NCI-H2196 treated with DMSO at 0.1 percent for 48 hours (cell line): ENCODE measurements around the gene SF1.

Source experiments
- DNase-seq: peaks from one replicate; lab custom pipeline; 2025; ENCODE audit not compliant: unreplicated experiment; lab: John Stamatoyannopoulos, UW

SF1 gene

DNA sequence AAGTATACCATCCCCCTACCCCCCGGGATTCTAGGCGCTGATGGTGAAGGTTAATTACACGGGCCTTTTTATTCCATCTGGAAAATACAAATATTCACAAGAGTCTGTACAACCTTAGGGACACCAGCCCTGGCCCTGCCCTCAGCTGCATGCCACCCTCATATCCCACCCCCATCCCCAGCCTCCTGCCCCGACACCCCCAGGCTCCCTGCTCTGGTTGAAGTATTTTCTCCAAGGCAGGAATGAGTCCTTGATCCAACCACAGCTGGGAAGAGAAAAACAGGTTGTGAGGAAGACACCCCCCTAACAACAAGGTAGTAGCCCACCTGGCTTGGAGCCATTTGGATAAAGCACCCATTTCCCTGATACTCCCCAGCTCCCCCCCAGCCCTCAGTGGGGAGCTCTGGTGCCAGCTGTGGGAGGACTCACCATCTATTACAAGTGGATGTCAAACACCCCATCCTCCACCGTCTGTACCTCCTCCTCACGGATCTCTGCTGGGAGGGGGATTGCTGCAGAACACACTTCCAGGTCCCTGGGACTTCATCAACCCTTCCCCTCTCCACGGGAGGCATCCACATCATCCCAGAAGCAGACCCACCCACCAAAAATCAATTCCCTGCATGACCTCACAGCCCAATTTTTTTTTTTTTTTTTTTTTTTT lies 51.3 kb downstream of the SF1 start:
- DNase-seq: no peak

DNA sequence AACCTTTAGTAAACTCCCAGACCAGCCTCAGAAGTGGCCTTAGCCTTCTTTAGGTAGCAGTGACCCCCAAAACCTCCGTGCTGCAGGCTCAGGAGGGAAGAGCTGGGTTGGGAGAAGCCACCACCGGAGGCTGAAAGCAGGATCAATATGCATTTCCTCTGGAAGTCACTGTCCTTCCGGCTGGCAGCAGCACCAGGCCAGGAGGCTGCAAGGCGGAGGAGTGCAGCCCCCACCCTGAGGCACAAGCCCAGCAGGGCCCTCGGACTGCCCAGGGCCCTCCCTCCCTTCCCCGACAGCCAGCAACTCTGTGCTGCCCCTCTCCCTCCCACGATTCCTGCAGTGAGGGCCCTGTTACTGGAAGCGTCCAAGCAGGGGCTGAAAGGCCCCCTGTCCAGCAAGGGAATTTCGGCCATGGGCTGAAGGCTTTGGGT lies 52.1 kb downstream of the SF1 start:
- no peak for DNase-seq

- no peak for DNase-seq
Measured at GRCh38 chr11:64724863-64725532, 53.3 kb downstream of the SF1 start.

- no peak for DNase-seq
Measured at GRCh38 chr11:64723907-64724862, 54.2 kb downstream of the SF1 start.

GRCh38 chr11:64723117-64723906 lies 55.0 kb downstream of the SF1 start, which contains the start of gene NRXN2:
TSS of gene NRXN2 (minus strand) at chr11:64723197. CDS start at chr11:64713699, 9,498 bp downstream.
- DNase-seq: peak; percentile 80

DNA sequence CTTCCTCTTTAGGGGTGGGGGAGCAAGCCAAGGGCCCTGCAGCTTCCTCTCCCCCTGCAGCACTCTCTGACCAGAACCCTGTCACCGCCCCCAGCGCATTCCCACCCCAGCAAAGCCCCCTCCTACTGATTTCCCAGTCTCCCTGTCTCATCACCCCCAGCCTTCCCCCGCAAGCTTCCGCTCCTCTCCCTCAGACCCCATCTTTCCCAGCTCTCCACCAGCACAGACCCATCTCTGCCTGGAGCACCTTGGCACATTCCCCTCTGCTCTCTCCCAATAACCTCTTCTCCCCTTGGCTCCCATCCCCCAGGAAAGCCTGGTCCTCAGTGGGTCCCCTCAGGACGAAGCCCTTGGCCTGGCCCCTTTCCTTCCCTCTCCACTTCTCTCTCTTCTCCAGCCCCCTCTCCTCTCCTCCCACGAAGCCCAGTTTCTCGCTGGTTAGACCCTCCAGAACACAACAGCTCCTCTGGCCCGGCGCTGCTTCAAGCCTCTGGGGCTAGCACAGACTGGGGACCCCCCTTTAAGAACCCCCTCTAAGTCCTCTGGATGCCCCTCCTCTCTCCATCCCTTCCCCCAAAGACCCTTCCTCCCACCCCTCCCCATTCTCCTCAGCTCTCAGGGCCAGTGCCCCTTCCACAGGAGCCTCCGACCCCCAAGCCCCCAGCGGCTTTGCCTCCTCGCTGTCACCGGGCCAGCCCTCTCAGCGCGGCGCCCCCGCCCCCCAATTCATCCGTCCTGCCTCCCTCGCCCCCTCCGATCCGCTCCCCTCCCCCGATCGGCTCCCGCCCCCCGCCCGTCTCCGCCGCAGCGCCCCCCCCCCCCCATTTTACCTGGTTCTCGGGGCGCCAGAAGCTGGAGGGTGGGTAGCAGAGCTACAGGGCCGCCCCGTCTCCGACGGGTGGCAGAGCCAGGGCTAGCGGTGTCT lies 55.9 kb downstream of the SF1 start:
- no peak for DNase-seq

GRCh38 chr11:64721359-64721699 lies 57.0 kb downstream of the SF1 start:
- no peak for DNase-seq

DNA sequence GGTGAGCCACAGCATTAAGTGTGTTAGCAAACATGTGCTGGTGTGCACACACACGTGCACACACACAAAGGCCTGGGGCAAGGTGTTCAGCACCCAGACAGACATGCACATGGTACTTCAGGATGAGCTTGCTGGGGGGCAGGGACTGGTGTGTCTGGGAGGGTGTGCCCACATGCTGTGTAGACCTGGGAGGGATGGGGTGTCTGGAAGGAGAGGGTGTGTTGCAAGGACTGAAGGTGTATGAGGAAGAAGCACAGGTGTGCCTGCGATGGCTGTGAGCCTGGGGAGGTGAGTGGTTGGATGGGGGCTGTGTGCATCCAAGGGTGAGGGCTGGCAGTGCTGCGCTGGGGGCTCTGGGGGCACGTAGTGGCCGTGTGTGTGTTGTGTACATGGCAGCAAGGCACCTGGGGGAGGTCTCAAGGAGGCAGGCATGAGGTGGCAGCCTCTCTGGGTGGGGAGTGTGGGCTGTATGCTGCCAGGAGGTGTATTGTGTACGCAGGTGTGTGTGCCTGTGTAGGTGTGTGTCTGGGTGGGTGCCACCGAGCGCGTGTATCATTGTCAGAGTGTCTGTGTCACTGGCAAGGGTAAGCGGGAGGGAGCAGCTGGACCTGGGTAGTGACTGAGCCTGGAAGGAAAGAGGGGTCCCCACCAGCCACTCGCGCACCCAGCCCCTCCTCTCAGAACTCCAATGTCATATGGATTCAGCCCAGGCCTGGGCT lies 57.5 kb downstream of the SF1 start:
- DNase-seq: no peak

GRCh38 chr11:64720167-64720566 lies 58.2 kb downstream of the SF1 start:
- DNase-seq: no peak

DNA sequence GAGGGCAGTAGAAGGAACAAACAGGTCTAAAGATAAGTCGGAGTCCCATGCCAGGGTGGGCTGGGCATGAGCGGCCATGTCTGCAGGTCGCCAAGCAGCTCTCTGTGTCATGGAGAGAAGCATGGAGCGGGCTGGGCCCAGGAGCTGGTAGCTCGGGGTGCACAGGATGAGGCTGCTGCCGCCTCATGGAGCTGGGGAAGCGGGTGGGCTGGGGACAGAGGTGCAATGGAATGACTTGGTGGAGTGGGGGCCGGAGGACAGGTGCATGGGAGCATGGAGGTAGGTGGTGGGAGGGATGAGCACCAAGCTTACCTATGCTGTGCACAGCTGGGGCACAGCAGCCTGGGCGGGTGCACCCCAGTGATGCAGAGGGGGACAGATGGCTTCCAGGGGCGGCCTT lies 58.9 kb downstream of the SF1 start:
- DNase-seq: no peak

- DNase-seq: no peak
Measured at GRCh38 chr11:64718780-64719124, 59.6 kb downstream of the SF1 start.

- DNase-seq: no peak
Measured at GRCh38 chr11:64718084-64718779, 60.1 kb downstream of the SF1 start.

- no peak for DNase-seq
Measured at GRCh38 chr11:64717268-64717578, 61.1 kb downstream of the SF1 start.

- DNase-seq: no peak
Measured at GRCh38 chr11:64716473-64717267, 61.7 kb downstream of the SF1 start.

DNA sequence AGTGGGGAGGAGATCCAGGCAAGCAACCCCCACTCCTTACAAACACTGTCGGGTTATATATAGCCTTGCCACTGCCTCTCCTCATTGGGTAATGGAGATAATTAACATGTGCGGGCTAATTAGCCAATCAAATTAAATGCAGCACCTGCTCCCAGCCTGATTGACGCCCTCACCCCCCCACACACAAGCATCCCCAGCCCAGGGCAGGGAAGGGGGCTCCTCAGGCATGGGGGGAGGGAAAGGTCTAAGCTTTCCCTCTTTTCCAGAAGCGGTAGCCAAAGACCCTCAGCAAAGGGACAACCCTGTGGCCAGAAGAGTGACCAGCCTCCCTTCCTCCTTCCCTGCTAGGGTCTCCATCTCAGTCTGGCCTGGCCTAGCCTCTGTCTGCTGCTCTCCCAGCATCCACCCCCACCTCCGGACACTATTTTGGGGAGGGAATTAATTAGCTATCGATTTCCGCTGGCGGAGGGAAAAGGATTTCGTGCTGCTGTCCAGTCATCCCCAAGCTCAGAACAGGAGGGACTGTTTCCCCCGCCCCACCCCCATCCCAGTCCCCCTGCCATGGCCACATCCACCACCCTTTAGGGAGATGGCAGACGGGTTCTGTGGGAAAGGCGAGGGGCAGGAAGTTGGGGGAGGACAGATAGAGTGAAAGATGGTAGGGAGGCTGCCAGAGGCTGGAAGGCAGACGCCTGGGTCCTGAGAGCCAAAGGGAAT lies 62.4 kb downstream of the SF1 start:
- DNase-seq: no peak

GRCh38 chr11:64715110-64715509 lies 63.2 kb downstream of the SF1 start:
- DNase-seq: no peak

GRCh38 chr11:64714666-64715065 lies 63.7 kb downstream of the SF1 start:
- DNase-seq: no peak
